Spleen (tissue), 11 donors: Measurements from ENCODE around the gene CYP4F3. TPM values are rescaled to one million over a fixed set of nuclear protein-coding genes. Genes with fewer than 3 reads are reported as not detected.
A peak's percentile ranks its signal among the peaks of the same experiment; 100 is the strongest.
"Not testable (repeated sequence)": the region's sequence is repeated elsewhere in the genome, so short reads cannot be mapped to it uniquely, and the experiment has no call there.

Experiments used
- DNase-seq: peaks from one replicate; pipeline ENCODE4 v3.0.0-alpha.2; 2020
- H3K27ac ChIP-seq, 8 donors: fragments of 200-600 bp; sonication (generic) in 7 of 8; 1 replicate in 4 of 8; 2 replicates in 4 of 8; pipeline versions ENCODE4 v1.5.0 to v1.8.0; 2016 to 2021; ENCODE audit warnings: inconsistent platforms in 4 of 8, mild to moderate bottlenecking in 4 of 8, moderate library complexity in 1 of 8
- H3K27me3 ChIP-seq, 7 donors: fragments of 200-600 bp; sonication (generic) in 6 of 7; replicated peaks in 1 of 7; 1 replicate in 4 of 7; 2 replicates in 3 of 7; pipeline versions ENCODE4 v1.5.0 to v1.8.0; 2016 to 2021; ENCODE audit warnings: inconsistent platforms in 3 of 7, mild to moderate bottlenecking in 1 of 7
- H3K36me3 ChIP-seq, 6 donors: fragments of 200-600 bp; sonication (generic) in 5 of 6; 1 replicate in 4 of 6; 2 replicates in 2 of 6; pipeline versions ENCODE4 v1.5.0 to v1.8.0; 2016 to 2021; ENCODE audit warnings: inconsistent platforms in 2 of 6
- H3K4me1 ChIP-seq, 6 donors: fragments of 200-600 bp; sonication (generic) in 5 of 6; 1 replicate in 3 of 6; 2 replicates in 3 of 6; pipeline versions ENCODE4 v1.5.0 to v1.8.0; 2016 to 2021; ENCODE audit warnings: inconsistent platforms in 3 of 6
- H3K4me3 ChIP-seq, 8 donors: fragments of 200-600 bp; sonication (generic) in 7 of 8; 1 replicate in 4 of 8; 2 replicates in 4 of 8; pipeline versions ENCODE4 v1.5.0 to v1.8.0; 2016 to 2021; ENCODE audit warnings: inconsistent platforms in 4 of 8, mild to moderate bottlenecking in 4 of 8, moderate library complexity in 2 of 8
- H3K9me3 ChIP-seq, 8 donors: fragments of 200-600 bp; sonication (generic) in 7 of 8; 1 replicate in 4 of 8; 2 replicates in 4 of 8; pipeline versions ENCODE4 v1.5.0 to v1.8.0; 2016 to 2021; ENCODE audit warnings: inconsistent platforms in 4 of 8
- POLR2A ChIP-seq, 3 donors: fragments of 450-650 bp; IDR thresholded peaks; one replicate each; pipeline ENCODE4 v1.5.1; 2017; ENCODE audit warnings: antibody characterized with exemption in 3 of 3, mild to moderate bottlenecking in 1 of 3
- POLR2AphosphoS5 ChIP-seq, 3 donors: sonication (generic); formaldehyde crosslinking; IDR thresholded peaks; one replicate each; pipeline ENCODE4 v1.5.1; 2017; ENCODE audit warnings: antibody characterized with exemption in 3 of 3
- WGBS, 5 donors: extraction: QIAGEN DNeasy Blood & Tissue Kit in 3 of 5; methylation state at CpG; one replicate each; pipeline versions ENCODE4 v1.1.5 to v1.1.7; 2013 to 2018; 5-methylcytosine and 5-hydroxymethylcytosine counted together
- intact Hi-C: fragments of 100-400 bp; cut with DNase I; formaldehyde crosslinking; loops from one replicate; pipeline ENCODE4 v1.15.0; 2023; ENCODE audit warnings: low total_unique reads
- polyA plus RNA-seq, 3 donors: library from polyadenylated mRNA; stranded (reverse); fragments of 200-250 nt; gene quantifications; one replicate each; pipeline ENCODE4 v1.2.1, GENCODE V29; 2013
- total RNA-seq, 7 donors: library from RNA; depleted of rRNA in 3 of 7; stranded (reverse); fragments of >200 nt in 3 of 7; fragmentation: NEBNext Ultra II Directional in 4 of 7; extraction: Animal tissue kit (Norgen Biotek cat#: 25700) in 4 of 7; gene quantifications; one replicate each; pipeline versions ENCODE4 v1.1.0 to v1.2.1, GENCODE V29; 2016 to 2021
- TF ChIP-seq, protein P1 (sequence below), 11 experiments: fragments of 200-600 bp in 7 of 11; fragments of 450-650 bp in 4 of 11; sonication (generic) in 4 of 11; IDR thresholded peaks in 8 of 11; conservative IDR thresholded peaks in 3 of 11; 1 replicate in 7 of 11; 2 replicates in 4 of 11; pipeline versions ENCODE4 v1.4.0 to v1.8.0; 2016 to 2021; ENCODE audit warnings: antibody characterized with exemption in 11 of 11, inconsistent platforms in 4 of 11, mild to moderate bottlenecking in 1 of 11
- donor health status: healthy with polysubstance abuse.
- donor health status: DM: no; HTN: no; CAD: no; lungs with moderate emphysema.
- donor health status: DM: no; HTN: no; CAD: no.
- donor health status: Bipolar disorder and iron deficiency.
- donor health status: healthy.
- donor health status: DM: no; HTN: no; CAD: no.
- donor health status: DM: yes; HTN: yes; CAD: no.

Gene CYP4F3
- total and polyA plus RNA-seq, 10 donors = 0.03 to 44.1 (median 5.2) TPM

- TF ChIP-seq POLR2A (IDR thresholded peaks at IDR 0.05) (no peak), POLR2AphosphoS5 (IDR thresholded peaks at IDR 0.05) (no peak)
- TF ChIP-seq, protein P1, sequence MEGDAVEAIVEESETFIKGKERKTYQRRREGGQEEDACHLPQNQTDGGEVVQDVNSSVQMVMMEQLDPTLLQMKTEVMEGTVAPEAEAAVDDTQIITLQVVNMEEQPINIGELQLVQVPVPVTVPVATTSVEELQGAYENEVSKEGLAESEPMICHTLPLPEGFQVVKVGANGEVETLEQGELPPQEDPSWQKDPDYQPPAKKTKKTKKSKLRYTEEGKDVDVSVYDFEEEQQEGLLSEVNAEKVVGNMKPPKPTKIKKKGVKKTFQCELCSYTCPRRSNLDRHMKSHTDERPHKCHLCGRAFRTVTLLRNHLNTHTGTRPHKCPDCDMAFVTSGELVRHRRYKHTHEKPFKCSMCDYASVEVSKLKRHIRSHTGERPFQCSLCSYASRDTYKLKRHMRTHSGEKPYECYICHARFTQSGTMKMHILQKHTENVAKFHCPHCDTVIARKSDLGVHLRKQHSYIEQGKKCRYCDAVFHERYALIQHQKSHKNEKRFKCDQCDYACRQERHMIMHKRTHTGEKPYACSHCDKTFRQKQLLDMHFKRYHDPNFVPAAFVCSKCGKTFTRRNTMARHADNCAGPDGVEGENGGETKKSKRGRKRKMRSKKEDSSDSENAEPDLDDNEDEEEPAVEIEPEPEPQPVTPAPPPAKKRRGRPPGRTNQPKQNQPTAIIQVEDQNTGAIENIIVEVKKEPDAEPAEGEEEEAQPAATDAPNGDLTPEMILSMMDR (IDR thresholded peaks at IDR 0.05 in 8 of 11, conservative IDR thresholded peaks at IDR 0.05 in 3 of 11) = no peak
- Histone ChIP-seq H3K4me1 (peaks cover 0 to 28% (median 3%) of the 10 kb centered on the region in 6 donors), H3K27ac (peak overlapping the region in 1 of 8 donors; percentile 46), H3K9me3 (no peaks in the 10 kb centered on the region), H3K36me3 (peaks cover 0 to 19% (median 0%) of the 10 kb centered on the region in 6 donors), H3K4me3 (no peak overlapping the region), H3K27me3 (peaks cover 0 to 22% (median 0%) of the 10 kb centered on the region in 7 donors)
- 69 to 85% (median 78%) methylated on average over 3 of the region's 3 CpGs for WGBS, 5 donors
- intact Hi-C loops = no loop called here
- no peak for DNase-seq
These were observed 3.5 kb downstream of the CYP4F3 start for GRCh38 chr19:15644066-15644741.

DNA sequence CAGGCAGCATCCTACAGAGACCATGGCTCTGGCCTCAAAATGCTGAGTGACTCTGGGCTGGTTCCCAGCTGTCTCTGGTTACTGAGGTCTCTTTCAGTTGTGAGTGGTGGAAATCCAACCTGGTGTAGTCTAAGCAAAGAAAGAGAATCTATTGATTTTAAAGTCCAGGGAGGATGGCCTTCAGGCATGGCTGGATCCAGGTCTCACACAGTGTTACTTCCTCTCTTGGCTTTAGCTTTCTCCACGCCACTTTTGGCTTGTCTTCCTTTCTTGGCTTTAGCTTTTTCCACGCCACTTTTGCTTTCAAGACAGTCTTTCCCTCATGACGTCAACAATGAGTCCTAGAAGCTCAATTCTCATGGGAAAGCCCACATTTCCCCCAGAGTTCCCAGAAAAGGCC lies 4.1 kb downstream of the CYP4F3 start:
- TF ChIP-seq, protein P1 (IDR thresholded peaks at IDR 0.05 in 8 of 11, conservative IDR thresholded peaks at IDR 0.05 in 3 of 11) = no peak
- TF ChIP-seq POLR2AphosphoS5 (IDR thresholded peaks at IDR 0.05) (no peak), POLR2A (IDR thresholded peaks at IDR 0.05) (no peak)
- peaks cover 0 to 25% (median 3%) of the 10 kb centered on the region in 6 donors for H3K4me1 ChIP-seq
- DNase-seq = no peak
- WGBS, 5 donors = 49 to 72% (median 64%) methylated on average over 3 of the region's 3 CpGs
- intact Hi-C loops = no loop called here
- H3K9me3 ChIP-seq = no peaks in the 10 kb centered on the region
- no peak overlapping the region for H3K4me3 ChIP-seq
- H3K27ac ChIP-seq = peak overlapping the region in 1 of 8 donors; percentile 46
- peaks cover 0 to 23% (median 0%) of the 10 kb centered on the region in 6 donors for H3K36me3 ChIP-seq
- peaks cover 0 to 19% (median 0%) of the 10 kb centered on the region in 7 donors for H3K27me3 ChIP-seq

DNA sequence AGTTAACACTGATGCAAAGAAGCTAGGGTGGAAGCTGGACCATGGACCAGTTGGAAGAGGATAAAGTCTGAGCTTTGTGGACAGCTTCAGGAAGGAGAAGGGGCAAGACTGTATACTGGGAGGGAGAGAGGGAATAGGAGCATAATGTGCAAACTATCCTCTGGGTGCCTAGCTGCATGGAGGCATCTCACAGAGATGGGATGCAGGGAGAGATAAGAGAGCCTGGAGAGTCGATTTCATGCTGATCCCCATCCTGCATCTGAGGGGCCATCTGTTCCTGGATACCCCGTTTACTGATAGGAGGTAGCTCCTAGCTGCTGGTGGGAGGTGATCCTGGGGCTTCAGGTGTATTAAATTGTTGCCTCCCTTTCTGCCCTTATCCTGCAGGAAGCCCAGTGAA lies 8.8 kb downstream of the CYP4F3 start:
- no peaks in the 10 kb centered on the region for H3K4me1 ChIP-seq
- no peak for TF ChIP-seq POLR2A (IDR thresholded peaks at IDR 0.05)
- TF ChIP-seq POLR2AphosphoS5 (IDR thresholded peaks at IDR 0.05) = no peak
- TF ChIP-seq, protein P1 (IDR thresholded peaks at IDR 0.05 in 8 of 11, conservative IDR thresholded peaks at IDR 0.05 in 3 of 11) = no peak
- peak overlapping the region in 1 of 8 donors; percentile 30 for H3K27ac ChIP-seq
- no peak for DNase-seq
- peaks cover 0 to 37% (median 0%) of the 10 kb centered on the region in 6 donors for H3K36me3 ChIP-seq
- peaks cover 0 to 41% (median 0%) of the 10 kb centered on the region in 7 donors for H3K27me3 ChIP-seq
- H3K9me3 ChIP-seq = no peaks in the 10 kb centered on the region
- H3K4me3 ChIP-seq = no peak overlapping the region
- intact Hi-C loops = no loop called here
- 51 to 78% (median 74%) methylated on average over 2 of the region's 2 CpGs for WGBS, 5 donors

DNA sequence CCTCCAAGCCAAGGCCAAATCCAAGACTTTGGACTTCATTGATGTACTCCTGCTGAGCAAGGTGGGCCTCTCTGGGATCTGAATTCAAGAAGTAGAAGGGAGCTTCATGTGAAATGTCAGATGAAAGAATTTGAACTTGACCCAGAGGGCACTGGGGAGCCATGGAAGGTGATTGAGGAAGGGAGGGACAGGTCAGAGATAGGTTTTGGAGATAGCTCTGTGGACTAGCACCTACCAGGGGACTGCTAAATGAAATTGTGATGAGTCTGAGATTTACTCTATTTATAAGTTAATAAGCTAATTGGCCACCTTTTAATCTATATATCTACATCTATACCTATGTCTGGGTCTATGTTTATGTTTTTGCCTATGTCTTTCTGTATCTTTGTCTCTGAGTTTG lies 9.4 kb downstream of the CYP4F3 start:
- DNase-seq, intact Hi-C loops, H3K4me3 ChIP-seq, H3K4me1 ChIP-seq, H3K9me3 ChIP-seq: not testable (repeated sequence)
- Histone ChIP-seq H3K27ac (peak overlapping the region in 1 of 8 donors; percentile 33), H3K27me3 (peaks cover 0 to 47% (median 0%) of the 10 kb centered on the region in 7 donors), H3K36me3 (peaks cover 0 to 37% (median 0%) of the 10 kb centered on the region in 6 donors)
